ENCODE results near the gene KAZN.

GRCh38 chr1:14914351-14914988 lies 316.0 kb downstream of the KAZN start:
- no peak for TF ChIP-seq ZNF384 (IDR thresholded peaks at IDR 0.05)
- TF ChIP-seq SP1 (IDR thresholded peaks at IDR 0.05): no peak

Measured in HEK293T (cell line).